GM12878 (cell line): Measurements from ENCODE around the gene CNOT2. TPM values are rescaled to one million over a fixed set of nuclear protein-coding genes. Genes with fewer than 3 reads are reported as not detected.

ENCODE experiments used
- ATAC-seq: fragments of 200-7000 bp; cut with Tn5 transposase; 3 replicates; pipeline ENCODE4 v1.9.1; 2020; ENCODE audit warnings: mild to moderate bottlenecking, moderate library complexity
- BruUV-seq: library from RNA; stranded (reverse); fragments of 400-500 nt; replicated peaks from 2 replicates; lab custom pipeline; 2021; lab: Mats Ljungman, UMichigan
- CTCF ChIA-PET: fragments of 300-600 bp; sonication (Branson Sonifier 250); formaldehyde crosslinking; extraction: SDS; loops from one replicate; lab custom pipeline; 2021; ENCODE audit warnings: inconsistent platforms; lab: Yijun Ruan, JAX
- POLR2A ChIA-PET: fragments of 350-600 bp; formaldehyde crosslinking; extraction: SDS; loops from one replicate; lab custom pipeline; 2021; ENCODE audit warnings: inconsistent platforms; lab: Charles Lee
- RAD21 ChIA-PET: fragments of 300-600 bp; sonication (Branson Sonifier 250); formaldehyde crosslinking; loops from one replicate; lab custom pipeline; 2023; ENCODE audit warnings: antibody characterized with exemption; ENCODE audit not compliant: unreplicated experiment; lab: Charles Lee
- SMC1A ChIA-PET: fragments of 300-600 bp; sonication (Branson Sonifier 250); formaldehyde crosslinking; loops from one replicate; lab custom pipeline; 2023; ENCODE audit not compliant: unreplicated experiment, uncharacterized antibody; lab: Charles Lee
- DNase-seq: peaks from one replicate; pipeline ENCODE4 v3.0.0-alpha.2; 2011; ENCODE audit warnings: low read depth, low spot score
- FAIRE-seq: peaks from 3 replicates; lab custom pipeline; 2011; peaks lifted over from hg19 to GRCh38; lab: Jason Lieb, UNC
- H2AFZ ChIP-seq: 2 replicates; pipeline ENCODE4 v1.6.0; 2011; ENCODE audit warnings: low read depth, low read length, control low read depth; ENCODE audit not compliant: control insufficient read depth
- H3K27ac ChIP-seq: 2 replicates; pipeline ENCODE4 v1.5.1; 2011; ENCODE audit warnings: control low read depth; ENCODE audit not compliant: control insufficient read depth, insufficient read depth
- H3K27me3 ChIP-seq, 2 experiments: replicated peaks in 1 of 2; 2 replicates each; pipeline versions ENCODE4 v1.6.0 to v1.6.1; 2011; ENCODE audit warnings: low read length in 1 of 2; ENCODE audit not compliant: control insufficient read depth in 2 of 2, insufficient read depth in 2 of 2
- H3K36me3 ChIP-seq, 2 experiments: 2 replicates each; pipeline ENCODE4 v1.5.1; 2011; ENCODE audit warnings: low read length in 1 of 2; ENCODE audit not compliant: control insufficient read depth in 2 of 2, insufficient read depth in 2 of 2
- H3K4me1 ChIP-seq: 2 replicates; pipeline ENCODE4 v1.6.1; 2011; ENCODE audit warnings: mild to moderate bottlenecking, low read length, moderate library complexity, mixed read lengths; ENCODE audit not compliant: control insufficient read depth, insufficient read depth
- H3K4me2 ChIP-seq: 2 replicates; pipeline ENCODE4 v1.6.0; 2011; ENCODE audit warnings: control low read depth; ENCODE audit not compliant: control insufficient read depth, insufficient read depth
- H3K4me3 ChIP-seq: fragments of 200-600 bp; sonication (generic); 2 replicates; pipeline ENCODE4 v1.5.1; 2016
- H3K79me2 ChIP-seq: 2 replicates; pipeline ENCODE4 v1.6.0; 2011; ENCODE audit warnings: low read length; ENCODE audit not compliant: control insufficient read depth, insufficient read depth
- H3K9ac ChIP-seq: 2 replicates; pipeline ENCODE4 v1.8.0; 2011; ENCODE audit warnings: low read length, control low read depth, mixed read lengths; ENCODE audit not compliant: control insufficient read depth, insufficient read depth
- H3K9me3 ChIP-seq: replicated peaks from 3 replicates; pipeline ENCODE4 v1.5.1; 2011; ENCODE audit warnings: mild to moderate bottlenecking, low read length; ENCODE audit not compliant: control insufficient read depth, insufficient read depth
- H4K20me1 ChIP-seq: 2 replicates; pipeline ENCODE4 v1.6.0; 2011; ENCODE audit not compliant: control insufficient read depth, insufficient read depth
- CHD1 ChIP-seq: IDR thresholded peaks from 2 replicates; pipeline ENCODE4 v1.6.1; 2012; ENCODE audit warnings: low read depth, low read length, improper control_type of control experiment
- EED ChIP-seq: sonication (generic); IDR thresholded peaks from 2 replicates; pipeline ENCODE4 v1.6.1; 2016; ENCODE audit warnings: antibody characterized with exemption, low read depth
- GATAD2B ChIP-seq: fragments of 450-650 bp; conservative IDR thresholded peaks from 2 replicates; pipeline ENCODE4 v1.6.1; 2017; ENCODE audit warnings: low read depth, mild to moderate bottlenecking, moderate library complexity
- HCFC1 ChIP-seq: fragments of 150-350 bp; IDR thresholded peaks from 2 replicates; pipeline ENCODE4 v1.6.1; 2014; ENCODE audit warnings: low read length
- HDGF ChIP-seq: fragments of 450-650 bp; IDR thresholded peaks from 2 replicates; pipeline ENCODE4 v1.6.1; 2016; ENCODE audit warnings: antibody characterized with exemption
- MTA3 ChIP-seq: IDR thresholded peaks from 2 replicates; pipeline ENCODE4 v1.6.1; 2012; ENCODE audit warnings: low read length, inconsistent platforms, borderline replicate concordance
- MYC ChIP-seq: IDR thresholded peaks from 2 replicates; pipeline ENCODE4 v1.6.1; 2011; ENCODE audit warnings: mild to moderate bottlenecking, low read length, moderate library complexity, inconsistent platforms; ENCODE audit not compliant: insufficient read depth, insufficient replicate concordance, insufficient read length, severe bottlenecking
- NFXL1 ChIP-seq: fragments of 450-650 bp; IDR thresholded peaks from 2 replicates; pipeline ENCODE4 v1.6.1; 2017; ENCODE audit warnings: antibody characterized with exemption, mild to moderate bottlenecking, borderline replicate concordance
- PBX3 ChIP-seq: IDR thresholded peaks from 2 replicates; pipeline ENCODE4 v1.6.1; 2011; ENCODE audit warnings: mild to moderate bottlenecking, low read depth, low read length, moderate library complexity; ENCODE audit not compliant: insufficient replicate concordance
- SP1 ChIP-seq: IDR thresholded peaks from one replicate; pipeline ENCODE4 v1.6.1; 2011; ENCODE audit warnings: low read depth, low read length
- STAT1 ChIP-seq: fragments of 450-650 bp; conservative IDR thresholded peaks from 2 replicates; pipeline ENCODE4 v1.6.1; 2014; ENCODE audit warnings: antibody characterized with exemption, mild to moderate bottlenecking
- STAT3 ChIP-seq: IDR thresholded peaks from 2 replicates; pipeline ENCODE4 v1.6.1; 2011; ENCODE audit warnings: low read depth, low read length, improper control_type of control experiment
- TBL1XR1 ChIP-seq: IDR thresholded peaks from 2 replicates; pipeline ENCODE4 v1.6.1; 2012; ENCODE audit warnings: low read depth, low read length, improper control_type of control experiment
- WRNIP1 ChIP-seq: IDR thresholded peaks from 2 replicates; pipeline ENCODE4 v1.6.1; 2011; ENCODE audit warnings: low read depth, low read length, improper control_type of control experiment, borderline replicate concordance
- YBX1 ChIP-seq: fragments of 450-650 bp; IDR thresholded peaks from 2 replicates; pipeline ENCODE4 v1.6.1; 2016; ENCODE audit warnings: antibody characterized with exemption
- ZNF384 ChIP-seq: IDR thresholded peaks from 2 replicates; pipeline ENCODE4 v1.6.1; 2012; ENCODE audit warnings: low read depth, mild to moderate bottlenecking, low read length, improper control_type of control experiment, borderline replicate concordance
- in situ Hi-C: fragments of 300-500 bp; cut with MboI; formaldehyde crosslinking; loops from 9 replicates; pipeline ENCODE4 v1.14.3; 2018; ENCODE audit warnings: mixed read lengths
- intact Hi-C: fragments of 100-400 bp; cut with micrococcal nuclease; formaldehyde crosslinking; loops from one replicate; pipeline ENCODE4 v1.14.2; 2022; ENCODE audit not compliant: unreplicated experiment
- polyA plus RNA-seq, 11 experiments: library from polyadenylated mRNA; depleted of rRNA in 4 of 11; unstranded in 6 of 11; stranded (reverse) in 5 of 11; fragments of >200 nt; fragmentation: Nextera tagmentation in 4 of 11; fragmentation: Illumina TruSeq in 1 of 11; extraction: Ambion mirVana in 4 of 11; extraction: Trizol in 1 of 11; gene quantifications; 1 replicate in 1 of 11; 2 replicates in 10 of 11; pipeline versions ENCODE4 v1.2.1 to v1.2.3, GENCODE V29; 2011 to 2016; ENCODE audit warnings: inconsistent platforms in 2 of 11, missing spikeins in 2 of 11, low read depth in 1 of 11
- total RNA-seq, 4 experiments: library from RNA; depleted of rRNA in 3 of 4; stranded (reverse); fragments of >200 nt in 3 of 4; fragmentation: Illumina TruSeq in 1 of 4; extraction: Trizol in 1 of 4; gene quantifications; 2 replicates each; pipeline versions ENCODE4 v1.2.1 to v1.2.3, GENCODE V29; 2013 to 2021
- TF ChIP-seq, protein P1 (sequence below): fragments of 450-650 bp; IDR thresholded peaks from 2 replicates; pipeline ENCODE4 v1.6.1; 2014; ENCODE audit warnings: mild to moderate bottlenecking
- TF ChIP-seq, protein P2 (sequence below): IDR thresholded peaks from 2 replicates; pipeline ENCODE4 v1.6.1; 2012; ENCODE audit warnings: low read depth, low read length, improper control_type of control experiment

CNOT2 gene
- total and polyA plus RNA-seq, 10 of the 15 experiments (the other 5 are each of a cell fraction or from before 2014, with no cell fraction given): 37.9 to 127 (median 82.4) TPM

- Histone ChIP-seq H3K9me3 (no peaks in the 10 kb centered on the region), H3K27ac (no peak overlapping the region), H3K4me3 (no peak overlapping the region), H3K36me3 (no peaks in the 10 kb centered on the region), H3K4me2 (no peak overlapping the region), H3K79me2 (no peaks in the 10 kb centered on the region), H4K20me1 (no peaks in the 10 kb centered on the region), H2AFZ (no peak overlapping the region), H3K9ac (no peak overlapping the region), H3K27me3 (no peaks in the 10 kb centered on the region), H3K4me1 (no peaks in the 10 kb centered on the region)
- no TSS peak for BruUV-seq
- DNase-seq: no peak
- in situ Hi-C loops (no loop called here), intact Hi-C loops (no loop called here)
- CTCF ChIA-PET: no interaction called here
- SMC1A ChIA-PET: no interaction called here
- POLR2A ChIA-PET: no interaction called here
- no peak for FAIRE-seq
- TF ChIP-seq SP1 (no peak), MYC (no peak), CHD1 (no peak), GATAD2B (no peak), YBX1 (no peak), STAT1 (no peak), MTA3 (no peak), ZNF384 (no peak), HCFC1 (no peak), EED (no peak), HDGF (no peak), WRNIP1 (no peak), STAT3 (no peak), NFXL1 (no peak), PBX3 (no peak), TBL1XR1 (no peak)
- TF ChIP-seq, protein P1, sequence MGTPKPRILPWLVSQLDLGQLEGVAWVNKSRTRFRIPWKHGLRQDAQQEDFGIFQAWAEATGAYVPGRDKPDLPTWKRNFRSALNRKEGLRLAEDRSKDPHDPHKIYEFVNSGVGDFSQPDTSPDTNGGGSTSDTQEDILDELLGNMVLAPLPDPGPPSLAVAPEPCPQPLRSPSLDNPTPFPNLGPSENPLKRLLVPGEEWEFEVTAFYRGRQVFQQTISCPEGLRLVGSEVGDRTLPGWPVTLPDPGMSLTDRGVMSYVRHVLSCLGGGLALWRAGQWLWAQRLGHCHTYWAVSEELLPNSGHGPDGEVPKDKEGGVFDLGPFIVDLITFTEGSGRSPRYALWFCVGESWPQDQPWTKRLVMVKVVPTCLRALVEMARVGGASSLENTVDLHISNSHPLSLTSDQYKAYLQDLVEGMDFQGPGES: no peak
- TF ChIP-seq, protein P2, sequence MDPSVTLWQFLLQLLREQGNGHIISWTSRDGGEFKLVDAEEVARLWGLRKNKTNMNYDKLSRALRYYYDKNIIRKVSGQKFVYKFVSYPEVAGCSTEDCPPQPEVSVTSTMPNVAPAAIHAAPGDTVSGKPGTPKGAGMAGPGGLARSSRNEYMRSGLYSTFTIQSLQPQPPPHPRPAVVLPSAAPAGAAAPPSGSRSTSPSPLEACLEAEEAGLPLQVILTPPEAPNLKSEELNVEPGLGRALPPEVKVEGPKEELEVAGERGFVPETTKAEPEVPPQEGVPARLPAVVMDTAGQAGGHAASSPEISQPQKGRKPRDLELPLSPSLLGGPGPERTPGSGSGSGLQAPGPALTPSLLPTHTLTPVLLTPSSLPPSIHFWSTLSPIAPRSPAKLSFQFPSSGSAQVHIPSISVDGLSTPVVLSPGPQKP: no peak
- no peak for ATAC-seq
- RAD21 ChIA-PET: no interaction called here
Measured at GRCh38 chr12:70194076-70194475, 49.2 kb upstream of the CNOT2 start.
